SK-N-SH treated with all-trans-retinoic acid at 6 μM for 48 hours (cell line): ENCODE data around the gene EEF1AKMT3.

Source experiments
- ATAC-seq: fragments of 200-7000 bp; cut with Tn5 transposase; 3 replicates; pipeline ENCODE4 v1.9.1; 2020; ENCODE audit warnings: mild to moderate bottlenecking, moderate library complexity
- ARNTL ChIP-seq: fragments of 450-650 bp; formaldehyde crosslinking; IDR thresholded peaks from 2 replicates; pipeline ENCODE4 v1.5.0; 2020; ENCODE audit warnings: low read depth, mild to moderate bottlenecking, moderate library complexity, borderline replicate concordance
- BACH2 ChIP-seq: fragments of 250-450 bp; sonication (Bioruptor Pico); IDR thresholded peaks from 2 replicates; pipeline ENCODE4 v1.9.0; 2021; ENCODE audit warnings: mild to moderate bottlenecking, borderline replicate concordance
- CREB5 ChIP-seq: fragments of 250-450 bp; sonication (Bioruptor Pico); IDR thresholded peaks from 2 replicates; pipeline ENCODE4 v1.5.1; 2020; ENCODE audit warnings: low read depth, mild to moderate bottlenecking, moderate library complexity
- CSDC2 ChIP-seq: fragments of 250-450 bp; sonication (Bioruptor Pico); IDR thresholded peaks from 2 replicates; pipeline ENCODE4 v1.5.0; 2020; ENCODE audit warnings: mild to moderate bottlenecking, moderate library complexity
- CSRNP3 ChIP-seq: fragments of 250-450 bp; sonication (Bioruptor Pico); IDR thresholded peaks from 2 replicates; pipeline ENCODE4 v1.5.1; 2021; ENCODE audit warnings: mild to moderate bottlenecking, moderate library complexity
- ESRRG ChIP-seq: fragments of 250-450 bp; sonication (Bioruptor Pico); IDR thresholded peaks from 2 replicates; pipeline ENCODE4 v1.6.1; 2021; ENCODE audit warnings: mild to moderate bottlenecking
- GLIS3 ChIP-seq: fragments of 250-450 bp; sonication (Bioruptor Pico); IDR thresholded peaks from 2 replicates; pipeline ENCODE4 v1.5.0; 2020; ENCODE audit warnings: mild to moderate bottlenecking, moderate library complexity
- ISL1 ChIP-seq: fragments of 250-450 bp; sonication (Bioruptor Pico); IDR thresholded peaks from 2 replicates; pipeline ENCODE4 v2.1.2; 2022; ENCODE audit warnings: mild to moderate bottlenecking, moderate library complexity
- OSR1 ChIP-seq: fragments of 250-450 bp; sonication (Bioruptor Pico); IDR thresholded peaks from 2 replicates; pipeline ENCODE4 v1.8.0; 2022; ENCODE audit warnings: moderate library complexity, mild to moderate bottlenecking, inconsistent platforms
- PATZ1 ChIP-seq: fragments of 250-450 bp; sonication (Bioruptor Pico); IDR thresholded peaks from 2 replicates; pipeline ENCODE4 v1.8.0; 2020; ENCODE audit warnings: mild to moderate bottlenecking, moderate library complexity, borderline replicate concordance
- POU6F1 ChIP-seq: fragments of 250-450 bp; sonication (Bioruptor Pico); IDR thresholded peaks from 2 replicates; pipeline ENCODE4 v1.8.0; 2021; ENCODE audit warnings: low read depth, mild to moderate bottlenecking, moderate library complexity, borderline replicate concordance
- PPARA ChIP-seq: fragments of 250-450 bp; sonication (Bioruptor Pico); IDR thresholded peaks from 2 replicates; pipeline ENCODE4 v1.5.0; 2020; ENCODE audit warnings: mild to moderate bottlenecking, borderline replicate concordance
- RARB ChIP-seq: fragments of 250-450 bp; sonication (Bioruptor Pico); IDR thresholded peaks from 2 replicates; pipeline ENCODE4 v1.8.0; 2021; ENCODE audit warnings: mild to moderate bottlenecking, moderate library complexity
- SNAI2 ChIP-seq: fragments of 250-450 bp; sonication (Bioruptor Pico); IDR thresholded peaks from 2 replicates; pipeline ENCODE4 v1.5.0; 2020; ENCODE audit warnings: mild to moderate bottlenecking, moderate library complexity
- TCF4 ChIP-seq: fragments of 250-450 bp; sonication (Bioruptor Pico); IDR thresholded peaks from 2 replicates; pipeline ENCODE4 v1.8.0; 2021; ENCODE audit warnings: mild to moderate bottlenecking, moderate library complexity, borderline replicate concordance
- TOX ChIP-seq: fragments of 250-450 bp; sonication (Bioruptor Pico); IDR thresholded peaks from 2 replicates; pipeline ENCODE4 v1.8.0; 2021; ENCODE audit warnings: mild to moderate bottlenecking, moderate library complexity, borderline replicate concordance
- TSHZ2 ChIP-seq: fragments of 250-450 bp; sonication (Bioruptor Pico); IDR thresholded peaks from 2 replicates; pipeline ENCODE4 v1.5.0; 2020; ENCODE audit warnings: mild to moderate bottlenecking, moderate library complexity
- ZC3H10 ChIP-seq: fragments of 250-450 bp; sonication (Bioruptor Pico); IDR thresholded peaks from 2 replicates; pipeline ENCODE4 v1.5.1; 2021; ENCODE audit warnings: mild to moderate bottlenecking, moderate library complexity
- ZFP3 ChIP-seq: fragments of 250-450 bp; sonication (Bioruptor Pico); IDR thresholded peaks from 2 replicates; pipeline ENCODE4 v1.5.0; 2020; ENCODE audit warnings: mild to moderate bottlenecking, moderate library complexity
- ZNF565 ChIP-seq: fragments of 450-650 bp; formaldehyde crosslinking; conservative IDR thresholded peaks from 2 replicates; pipeline ENCODE4 v1.5.0; 2020; ENCODE audit warnings: low read depth, mild to moderate bottlenecking, moderate library complexity
- ZNF70 ChIP-seq: fragments of 450-650 bp; formaldehyde crosslinking; IDR thresholded peaks from 2 replicates; pipeline ENCODE4 v1.5.0; 2020; ENCODE audit warnings: mild to moderate bottlenecking, moderate library complexity
- ZNF8 ChIP-seq: fragments of 450-650 bp; formaldehyde crosslinking; IDR thresholded peaks from 2 replicates; pipeline ENCODE4 v1.5.0; 2020; ENCODE audit warnings: mild to moderate bottlenecking, moderate library complexity

The EEF1AKMT3 gene

GRCh38 chr12:57781244-57781643 is 8.8 kb downstream of the EEF1AKMT3 start:
- TF ChIP-seq ZNF8 (CRISPR knock-in tag) = no peak
- TF ChIP-seq OSR1 (CRISPR knock-in tag) = no peak
- no peak for TF ChIP-seq CSDC2 (CRISPR knock-in tag)
- no peak for TF ChIP-seq GLIS3
- TF ChIP-seq ZC3H10 (CRISPR knock-in tag) = no peak
- no peak for TF ChIP-seq ZNF565 (CRISPR knock-in tag)
- no peak for TF ChIP-seq ARNTL (CRISPR knock-in tag)
- TF ChIP-seq POU6F1 (CRISPR knock-in tag) = no peak

GRCh38 chr12:57781801-57782200 is 9.4 kb downstream of the EEF1AKMT3 start:
- no peak for ATAC-seq
- TF ChIP-seq POU6F1 (CRISPR knock-in tag) (no peak), ZC3H10 (CRISPR knock-in tag) (no peak), ISL1 (CRISPR knock-in tag) (no peak), ZNF565 (CRISPR knock-in tag) (no peak), ZNF8 (CRISPR knock-in tag) (no peak), CREB5 (CRISPR knock-in tag) (no peak), ZNF70 (CRISPR knock-in tag) (no peak), SNAI2 (CRISPR knock-in tag) (no peak)
- TF ChIP-seq, all 23 proteins: peak for 0

More at GRCh38 chr12:57781244-57781643, 8.8 kb downstream of the EEF1AKMT3 start:
- ATAC-seq = no peak

GRCh38 chr12:57782243-57782607 is 9.8 kb downstream of the EEF1AKMT3 start:
- no peak for ATAC-seq
- TF ChIP-seq CSRNP3 (no peak), ESRRG (no peak), ARNTL (CRISPR knock-in tag) (no peak), RARB (no peak), CSDC2 (CRISPR knock-in tag) (no peak), ZNF565 (CRISPR knock-in tag) (no peak), PATZ1 (CRISPR knock-in tag) (no peak; the same call in 1 of the 2 replicates), TOX (CRISPR knock-in tag) (no peak), CREB5 (CRISPR knock-in tag) (no peak), POU6F1 (CRISPR knock-in tag) (no peak), ISL1 (CRISPR knock-in tag) (no peak), ZNF70 (CRISPR knock-in tag) (no peak), PPARA (CRISPR knock-in tag) (no peak), SNAI2 (CRISPR knock-in tag) (no peak), TCF4 (CRISPR knock-in tag) (no peak), TSHZ2 (no peak), BACH2 (no peak), ZFP3 (CRISPR knock-in tag) (no peak), GLIS3 (no peak), ZC3H10 (CRISPR knock-in tag) (no peak)
